ENCODE data around the gene MYO7B.

- TF ChIP-seq POLR2A (IDR thresholded peaks at IDR 0.05) (no peak), CTCF (IDR thresholded peaks at IDR 0.05 in 4 of 5, conservative IDR thresholded peaks at IDR 0.05 in 1 of 5) (no peak)
These were observed 31.9 kb downstream of the MYO7B start for GRCh38 chr2:127567351-127567854.
